Endothelial cell of umbilical vein (primary cell): ENCODE results near the gene HDAC8. TPM values are rescaled to one million over a fixed set of nuclear protein-coding genes. Genes with fewer than 3 reads are reported as not detected.
A peak's percentile ranks its signal among the peaks of the same experiment; 100 is the strongest.

Experiments
- BruUV-seq: library from RNA; stranded (reverse); fragments of 400-500 nt; replicated peaks from 2 replicates; lab custom pipeline; 2021; lab: Mats Ljungman, UMichigan
- CTCF ChIA-PET: fragments of 300-600, 350-600 bp; sonication (Branson Sonifier 250); formaldehyde crosslinking; loops from one replicate; lab custom pipeline; 2021; ENCODE audit warnings: antibody characterized with exemption, inconsistent platforms; lab: Charles Lee
- POLR2A ChIA-PET: fragments of 300-600, 350-600 bp; sonication (Branson Sonifier 250); formaldehyde crosslinking; loops from one replicate; lab custom pipeline; 2021; ENCODE audit warnings: antibody characterized with exemption, inconsistent platforms; lab: Charles Lee
- DNase-seq: peaks from one replicate; pipeline ENCODE4 v3.0.0-alpha.2; 2011; ENCODE audit warnings: low read depth, low spot score
- FAIRE-seq: peaks from 2 replicates; lab custom pipeline; 2011; peaks lifted over from hg19 to GRCh38; lab: Jason Lieb, UNC
- H2AFZ ChIP-seq: 2 replicates; pipeline ENCODE4 v1.6.0; 2012; ENCODE audit warnings: low read depth, low read length, control low read depth, inconsistent platforms
- H3K27ac ChIP-seq: 2 replicates; pipeline ENCODE4 v1.5.1; 2011; ENCODE audit warnings: low read depth, mild to moderate bottlenecking, control low read depth, low read length, moderate library complexity; ENCODE audit not compliant: insufficient read depth
- H3K27me3 ChIP-seq, 2 experiments: 2 replicates each; pipeline versions ENCODE4 v1.6.0 to v1.6.1; 2011; ENCODE audit warnings: low read length in 2 of 2, mixed read lengths in 1 of 2; ENCODE audit not compliant: control insufficient read depth in 2 of 2, insufficient read depth in 2 of 2
- H3K36me3 ChIP-seq, 2 experiments: 2 replicates in 1 of 2; 3 replicates in 1 of 2; pipeline ENCODE4 v1.5.1; 2011; ENCODE audit warnings: low read length in 2 of 2, mild to moderate bottlenecking in 1 of 2, moderate library complexity in 1 of 2; ENCODE audit not compliant: control insufficient read depth in 2 of 2, insufficient read depth in 2 of 2; ENCODE audit errors: extremely low read depth in 1 of 2
- H3K4me1 ChIP-seq: 3 replicates; pipeline ENCODE4 v1.5.1; 2011; ENCODE audit warnings: mild to moderate bottlenecking, low read length; ENCODE audit not compliant: control insufficient read depth, insufficient read depth; ENCODE audit errors: extremely low read depth
- H3K4me2 ChIP-seq: 2 replicates; pipeline ENCODE4 v1.6.1; 2011; ENCODE audit warnings: low read length, control low read depth, mixed read lengths; ENCODE audit not compliant: insufficient read depth
- H3K4me3 ChIP-seq, 3 experiments: fragments of 200-600 bp in 1 of 3; sonication (generic), shearing (Covaris generic) in 1 of 3; replicated peaks in 1 of 3; 2 replicates each; pipeline ENCODE4 v1.5.1; 2011 to 2016; ENCODE audit warnings: control low read depth in 3 of 3, low read length in 3 of 3, mild to moderate bottlenecking in 2 of 3, inconsistent platforms in 1 of 3, low read depth in 1 of 3, moderate library complexity in 1 of 3; ENCODE audit not compliant: insufficient read depth in 1 of 3
- H3K79me2 ChIP-seq: 2 replicates; pipeline ENCODE4 v1.6.0; 2012; ENCODE audit warnings: low read length, inconsistent platforms; ENCODE audit not compliant: control insufficient read depth, insufficient read depth
- H3K9ac ChIP-seq: replicated peaks from 2 replicates; pipeline ENCODE3; 2011; ENCODE audit warnings: low read length, control low read depth; ENCODE audit not compliant: insufficient read depth; ENCODE audit errors: extremely low read depth
- H3K9me1 ChIP-seq: replicated peaks from 3 replicates; pipeline ENCODE4 v1.6.0; 2011; ENCODE audit warnings: mild to moderate bottlenecking, low read length; ENCODE audit not compliant: control insufficient read depth, insufficient read depth; ENCODE audit errors: extremely low read depth
- H3K9me3 ChIP-seq: replicated peaks from 2 replicates; pipeline ENCODE4 v1.5.1; 2012; ENCODE audit warnings: low read length, inconsistent platforms; ENCODE audit not compliant: control insufficient read depth, insufficient read depth
- H4K20me1 ChIP-seq: replicated peaks from 2 replicates; pipeline ENCODE3; 2011; ENCODE audit warnings: mild to moderate bottlenecking, low read length; ENCODE audit not compliant: control insufficient read depth, insufficient read depth; ENCODE audit errors: extremely low read depth
- CTCF ChIP-seq, 2 donors: IDR thresholded peaks; 1 replicate in 1 of 2; 2 replicates in 1 of 2; pipeline ENCODE4 v1.5.1; 2011; ENCODE audit warnings: low read length in 2 of 2, mild to moderate bottlenecking in 2 of 2, moderate library complexity in 2 of 2, control low read depth in 1 of 2, inconsistent platforms in 1 of 2, low read depth in 1 of 2; ENCODE audit not compliant: insufficient read depth in 1 of 2; ENCODE audit errors: extremely low read depth in 1 of 2
- EZH2 ChIP-seq: IDR thresholded peaks from 2 replicates; pipeline ENCODE4 v1.6.1; 2012; ENCODE audit warnings: borderline replicate concordance, low read depth, mild to moderate bottlenecking, moderate library complexity, low read length, inconsistent platforms; ENCODE audit not compliant: severe bottlenecking
- FOS ChIP-seq: IDR thresholded peaks from 2 replicates; pipeline ENCODE4 v1.6.1; 2011; ENCODE audit warnings: mild to moderate bottlenecking, low read length, moderate library complexity, borderline replicate concordance; ENCODE audit not compliant: insufficient read depth
- GATA2 ChIP-seq: IDR thresholded peaks from 2 replicates; pipeline ENCODE4 v1.7.0; 2011; ENCODE audit warnings: low read depth, mild to moderate bottlenecking, moderate library complexity, mixed read lengths, low read length; ENCODE audit not compliant: insufficient read length, insufficient read depth
- JUN ChIP-seq: IDR thresholded peaks from 2 replicates; pipeline ENCODE4 v1.6.1; 2011; ENCODE audit warnings: borderline replicate concordance, low read depth; ENCODE audit not compliant: insufficient read length, insufficient read depth
- MAX ChIP-seq: IDR thresholded peaks from 2 replicates; pipeline ENCODE4 v1.6.1; 2011; ENCODE audit not compliant: insufficient read depth, insufficient read length
- MYC ChIP-seq: IDR thresholded peaks from one replicate; pipeline ENCODE4 v1.6.1; 2011; ENCODE audit warnings: mild to moderate bottlenecking, low read depth, low read length
- POLR2A ChIP-seq: IDR thresholded peaks from 2 replicates; pipeline ENCODE4 v1.6.1; 2012; ENCODE audit warnings: low read depth, mild to moderate bottlenecking, control low read depth, low read length
- POLR2AphosphoS5 ChIP-seq: IDR thresholded peaks from 2 replicates; pipeline ENCODE4 v1.6.1; 2012; ENCODE audit warnings: low read depth, mild to moderate bottlenecking, control low read depth, low read length, moderate library complexity; ENCODE audit not compliant: insufficient read depth
- dilution Hi-C: fragments of 300-500 bp; cut with MboI; formaldehyde crosslinking; loops from one replicate; pipeline ENCODE4 v1.15.0; 2019; ENCODE audit warnings: low sequenced_read_pairs; ENCODE audit not compliant: extremely low pct_ligation_motif_present
- intact Hi-C: fragments of 100-400 bp; cut with micrococcal nuclease; formaldehyde crosslinking; loops from one replicate; pipeline ENCODE4 v1.10.0; 2022
- polyA plus RNA-seq, 4 experiments: library from polyadenylated mRNA; depleted of rRNA in 3 of 4; stranded (reverse) in 3 of 4; unstranded in 1 of 4; fragments of >200 nt; gene quantifications; 2 replicates each; pipeline versions ENCODE4 v1.2.1 to v1.2.3, GENCODE V29; 2011 to 2012; ENCODE audit warnings: missing spikeins in 1 of 4
- total RNA-seq: library from RNA; stranded (reverse); gene quantifications from 2 replicates; pipeline ENCODE4 v1.2.3, GENCODE V29; 2021

HDAC8 gene
- total and polyA plus RNA-seq, 2 donors (not counting 3 experiments of a cell fraction or from before 2014, with no cell fraction given) = 17.6 to 37.2 TPM

GRCh38 chrX:72381439-72382201 is 191.0 kb downstream of the HDAC8 start:
- peak; percentile 35 for FAIRE-seq
- ChIA-PET POLR2A (no interaction called here), CTCF (interaction anchor here (0.8 to 1.5 kb wide), 2 partner anchors 26 to 84 kb away, joined by 3 to 5 read pairs; no protein-coding TSS in a partner anchor)
- Histone ChIP-seq H3K36me3 (no peaks in the 10 kb centered on the region), H3K9ac (no peak overlapping the region), H3K4me1 (no peaks in the 10 kb centered on the region), H3K79me2 (no peaks in the 10 kb centered on the region), H4K20me1 (no peaks in the 10 kb centered on the region), H3K4me2 (no peak overlapping the region), H2AFZ (no peak overlapping the region), H3K9me1 (peaks cover 2% of the 10 kb centered on the region), H3K4me3 (no peak overlapping the region), H3K27ac (no peak overlapping the region), H3K27me3 (no peaks in the 10 kb centered on the region), H3K9me3 (no peaks in the 10 kb centered on the region)
- no TSS peak for BruUV-seq
- DNase-seq = peak; percentile 91
- no peak for TF ChIP-seq FOS
- TF ChIP-seq POLR2AphosphoS5 = no peak
- TF ChIP-seq POLR2A = no peak
- no peak for TF ChIP-seq JUN
- TF ChIP-seq MAX = no peak
- no peak for TF ChIP-seq EZH2
- TF ChIP-seq GATA2 = no peak
- TF ChIP-seq CTCF (IDR thresholded peaks at IDR 0.05; ENCODE audit: extremely low read depth in 1 of 2, insufficient read depth in 1 of 2, low read depth in 1 of 2, low read length in 2 of 2) = no peak
- no peak for TF ChIP-seq MYC
- dilution Hi-C loops = no loop called here
- intact Hi-C loops = no loop called here
